Adrenal gland (tissue), 5 donors: Measurements from ENCODE around the gene ZNF174.

Experiments used
- POLR2A ChIP-seq, 2 donors: fragments of 450-650 bp; IDR thresholded peaks; one replicate each; pipeline ENCODE4 v1.6.1; 2017; ENCODE audit warnings: antibody characterized with exemption in 2 of 2, mild to moderate bottlenecking in 2 of 2, moderate library complexity in 1 of 2
- TF ChIP-seq, protein P1 (sequence below), 6 experiments: fragments of 450-650 bp in 4 of 6; fragments of 200-600 bp in 2 of 6; sonication (generic) in 1 of 6; IDR thresholded peaks; 1 replicate in 5 of 6; 2 replicates in 1 of 6; pipeline versions ENCODE4 v1.5.1 to v1.8.0; 2016 to 2021; ENCODE audit warnings: antibody characterized with exemption in 6 of 6, mild to moderate bottlenecking in 2 of 6, moderate library complexity in 1 of 6
- donor health status: DM: no; HTN: no; CAD: no.

GRCh38 chr16:3369073-3369472, 31.9 kb upstream of the ZNF174 start:
- no peak for TF ChIP-seq POLR2A (IDR thresholded peaks at IDR 0.05)
- TF ChIP-seq, protein P1, sequence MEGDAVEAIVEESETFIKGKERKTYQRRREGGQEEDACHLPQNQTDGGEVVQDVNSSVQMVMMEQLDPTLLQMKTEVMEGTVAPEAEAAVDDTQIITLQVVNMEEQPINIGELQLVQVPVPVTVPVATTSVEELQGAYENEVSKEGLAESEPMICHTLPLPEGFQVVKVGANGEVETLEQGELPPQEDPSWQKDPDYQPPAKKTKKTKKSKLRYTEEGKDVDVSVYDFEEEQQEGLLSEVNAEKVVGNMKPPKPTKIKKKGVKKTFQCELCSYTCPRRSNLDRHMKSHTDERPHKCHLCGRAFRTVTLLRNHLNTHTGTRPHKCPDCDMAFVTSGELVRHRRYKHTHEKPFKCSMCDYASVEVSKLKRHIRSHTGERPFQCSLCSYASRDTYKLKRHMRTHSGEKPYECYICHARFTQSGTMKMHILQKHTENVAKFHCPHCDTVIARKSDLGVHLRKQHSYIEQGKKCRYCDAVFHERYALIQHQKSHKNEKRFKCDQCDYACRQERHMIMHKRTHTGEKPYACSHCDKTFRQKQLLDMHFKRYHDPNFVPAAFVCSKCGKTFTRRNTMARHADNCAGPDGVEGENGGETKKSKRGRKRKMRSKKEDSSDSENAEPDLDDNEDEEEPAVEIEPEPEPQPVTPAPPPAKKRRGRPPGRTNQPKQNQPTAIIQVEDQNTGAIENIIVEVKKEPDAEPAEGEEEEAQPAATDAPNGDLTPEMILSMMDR (IDR thresholded peaks at IDR 0.05): no peak
